GM12891 (cell line): ENCODE data around the gene COL4A2.

Experiments
- DNase-seq: peaks from one replicate; pipeline ENCODE4 v3.0.0; 2011; ENCODE audit warnings: low spot score; ENCODE audit not compliant: insufficient read length
- FAIRE-seq: peaks from 2 replicates; lab custom pipeline; 2011; peaks lifted over from hg19 to GRCh38; lab: Jason Lieb, UNC
- PAX5 ChIP-seq: IDR thresholded peaks from 2 replicates; pipeline ENCODE4 v1.6.1; 2011; ENCODE audit warnings: low read length, moderate library complexity, mild to moderate bottlenecking; ENCODE audit not compliant: insufficient read depth, severe bottlenecking
- POLR2A ChIP-seq: IDR thresholded peaks from 2 replicates; pipeline ENCODE4 v1.6.1; 2011; ENCODE audit warnings: low read depth, low read length, control low read depth
- POLR2AphosphoS5 ChIP-seq: IDR thresholded peaks from 2 replicates; pipeline ENCODE4 v1.6.1; 2011; ENCODE audit warnings: low read depth, low read length, control low read depth
- POU2F2 ChIP-seq: IDR thresholded peaks from 2 replicates; pipeline ENCODE4 v1.6.1; 2011; ENCODE audit warnings: low read depth, mild to moderate bottlenecking, control low read depth, low read length, moderate library complexity
- SPI1 ChIP-seq: IDR thresholded peaks from 2 replicates; pipeline ENCODE4 v1.6.1; 2011; ENCODE audit warnings: low read depth, low read length, control low read depth
- TAF1 ChIP-seq: IDR thresholded peaks from 2 replicates; pipeline ENCODE4 v1.6.1; 2011; ENCODE audit warnings: low read depth, low read length, control low read depth

COL4A2 gene

GRCh38 chr13:110506859-110507566, 199.9 kb downstream of the COL4A2 start:
- DNase-seq = no peak
- TF ChIP-seq POU2F2 (no peak), PAX5 (no peak), POLR2AphosphoS5 (no peak), POLR2A (no peak), SPI1 (no peak), TAF1 (no peak)
- no peak for FAIRE-seq

- FAIRE-seq (peak; percentile 23), DNase-seq (no peak)
- no peak for TF ChIP-seq POLR2A
Measured at GRCh38 chr13:110507678-110508381, 200.7 kb downstream of the COL4A2 start.

DNA sequence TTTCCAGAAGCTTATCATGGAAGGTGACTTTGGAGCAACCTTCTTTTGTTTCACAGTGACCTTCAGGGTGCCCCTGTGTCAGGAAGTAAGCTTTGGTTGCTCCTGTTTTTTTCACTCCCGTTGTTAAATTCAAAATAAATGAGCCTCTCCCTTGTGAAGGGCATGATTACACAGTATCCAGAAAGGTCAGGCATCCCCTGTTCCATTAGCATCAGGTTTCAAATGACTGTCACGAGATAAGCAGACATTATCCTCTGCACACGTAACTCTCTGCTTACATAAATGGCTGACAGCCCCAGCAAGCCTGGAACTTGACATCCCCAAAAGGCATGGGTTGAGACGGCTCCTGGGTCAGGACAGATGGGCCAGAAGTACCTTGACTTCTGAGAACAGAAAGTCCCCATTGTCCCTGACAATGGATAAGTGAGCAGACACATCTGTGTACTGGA, 202.4 kb downstream of the COL4A2 start:
- TF ChIP-seq POLR2AphosphoS5 (no peak), POU2F2 (no peak), POLR2A (no peak), SPI1 (no peak), TAF1 (no peak), PAX5 (no peak)
- DNase-seq (no peak), FAIRE-seq (no peak)

DNA sequence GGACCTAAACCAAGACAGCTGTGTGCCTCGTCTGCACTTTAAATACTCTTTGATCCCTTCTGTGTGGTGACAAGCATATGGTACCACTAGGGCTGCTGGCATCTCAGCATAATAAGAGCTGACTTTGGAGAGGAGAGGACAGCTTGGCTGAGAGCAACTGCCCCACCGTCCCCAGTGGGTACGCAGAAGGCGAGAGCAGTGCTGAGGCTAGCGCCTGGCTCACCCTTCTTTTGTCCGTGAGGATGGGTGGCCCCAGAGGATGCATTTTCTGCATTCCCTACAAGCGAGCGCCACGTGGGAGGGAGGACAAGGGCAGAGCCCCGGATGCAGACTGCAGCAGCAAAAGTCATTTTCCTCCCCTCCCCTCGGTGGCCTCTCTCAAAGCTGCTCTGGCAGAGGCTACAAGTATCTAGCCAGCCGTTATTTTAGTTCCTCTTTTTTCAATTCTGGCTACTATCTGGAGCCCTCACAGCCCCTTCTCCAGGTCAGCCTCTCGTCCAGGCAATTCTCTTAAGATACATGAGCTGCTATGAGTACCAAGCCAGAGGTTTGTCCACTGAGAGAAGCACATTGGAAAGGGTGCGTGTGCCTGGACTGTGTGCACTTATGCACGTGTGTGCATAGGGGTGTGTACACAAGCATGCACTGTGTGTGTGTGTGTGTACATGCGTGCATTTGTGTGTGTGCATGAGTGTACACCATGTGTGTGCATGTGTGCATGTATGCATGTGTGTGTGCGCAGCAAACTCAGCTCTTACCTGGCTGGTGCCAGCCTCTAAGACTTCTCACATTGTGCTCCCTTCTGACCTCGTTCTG, 203.1 kb downstream of the COL4A2 start:
- peak; percentile 60 for DNase-seq
- TF ChIP-seq POLR2AphosphoS5 (no peak), SPI1 (no peak), PAX5 (no peak), POLR2A (no peak), TAF1 (no peak), POU2F2 (no peak)
- FAIRE-seq = peak; percentile 78

DNA sequence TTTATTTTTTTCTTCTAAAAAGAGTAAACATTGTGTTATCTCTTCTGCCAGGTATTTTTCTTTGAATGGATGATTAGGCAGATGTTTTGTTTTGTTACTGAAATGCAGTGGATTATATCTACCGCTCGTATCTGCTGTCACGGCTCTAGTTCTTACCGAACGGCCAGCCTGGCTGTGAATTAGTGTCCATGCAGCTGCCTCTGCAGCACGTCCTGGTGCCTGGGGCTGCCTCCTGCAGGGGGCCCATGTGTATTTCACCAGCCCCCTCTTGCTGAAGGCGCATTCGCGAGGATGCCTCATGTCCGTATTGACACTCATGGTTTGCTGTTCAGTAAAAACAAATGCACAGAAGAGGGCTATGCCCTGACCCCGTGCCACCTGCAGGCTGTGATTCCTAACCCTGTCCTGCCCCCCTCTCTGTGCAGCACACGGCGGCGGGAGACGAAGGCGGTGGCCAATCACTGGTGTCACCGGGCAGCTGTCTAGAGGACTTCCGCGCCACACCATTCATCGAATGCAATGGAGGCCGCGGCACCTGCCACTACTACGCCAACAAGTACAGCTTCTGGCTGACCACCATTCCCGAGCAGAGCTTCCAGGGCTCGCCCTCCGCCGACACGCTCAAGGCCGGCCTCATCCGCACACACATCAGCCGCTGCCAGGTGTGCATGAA, 204.6 kb downstream of the COL4A2 start:
- no peak for TF ChIP-seq POLR2A
- no peak for TF ChIP-seq PAX5
- TF ChIP-seq TAF1 = no peak
- TF ChIP-seq SPI1 = no peak
- TF ChIP-seq POLR2AphosphoS5 = no peak
- TF ChIP-seq POU2F2 = no peak
- DNase-seq (no peak), FAIRE-seq (no peak)

- FAIRE-seq = peak; percentile 61
Measured at GRCh38 chr13:110512198-110512740, 205.2 kb downstream of the COL4A2 start.

GRCh38 chr13:110516500-110516899, 209.4 kb downstream of the COL4A2 start:
- TF ChIP-seq POU2F2 (no peak), SPI1 (no peak), POLR2A (no peak), POLR2AphosphoS5 (no peak), TAF1 (no peak), PAX5 (no peak)
- no peak for FAIRE-seq
- no peak for DNase-seq

More at GRCh38 chr13:110512198-110512740, 205.2 kb downstream of the COL4A2 start:
- no peak for DNase-seq
- no peak for TF ChIP-seq POLR2AphosphoS5
- no peak for TF ChIP-seq POLR2A
- TF ChIP-seq SPI1 = no peak

GRCh38 chr13:110517505-110518225, 210.6 kb downstream of the COL4A2 start:
- no peak for FAIRE-seq
- no peak for DNase-seq
- TF ChIP-seq POLR2AphosphoS5 (no peak), POLR2A (no peak), POU2F2 (no peak), PAX5 (no peak), SPI1 (no peak), TAF1 (no peak)
